Activated CD4-positive, alpha-beta T cell treated with anti-CD3 and anti-CD28 coated beads, Interleukin-2, amount 50 U/mL, for 48 hours (primary cell): ENCODE measurements around the gene PLAGL1.
A peak's percentile ranks its signal among the peaks of the same experiment; 100 is the strongest.

Experiments used
- DNase-seq, 2 experiments: peaks; one replicate each; pipeline ENCODE4 v3.0.0-alpha.2; 2020

Gene PLAGL1

DNA sequence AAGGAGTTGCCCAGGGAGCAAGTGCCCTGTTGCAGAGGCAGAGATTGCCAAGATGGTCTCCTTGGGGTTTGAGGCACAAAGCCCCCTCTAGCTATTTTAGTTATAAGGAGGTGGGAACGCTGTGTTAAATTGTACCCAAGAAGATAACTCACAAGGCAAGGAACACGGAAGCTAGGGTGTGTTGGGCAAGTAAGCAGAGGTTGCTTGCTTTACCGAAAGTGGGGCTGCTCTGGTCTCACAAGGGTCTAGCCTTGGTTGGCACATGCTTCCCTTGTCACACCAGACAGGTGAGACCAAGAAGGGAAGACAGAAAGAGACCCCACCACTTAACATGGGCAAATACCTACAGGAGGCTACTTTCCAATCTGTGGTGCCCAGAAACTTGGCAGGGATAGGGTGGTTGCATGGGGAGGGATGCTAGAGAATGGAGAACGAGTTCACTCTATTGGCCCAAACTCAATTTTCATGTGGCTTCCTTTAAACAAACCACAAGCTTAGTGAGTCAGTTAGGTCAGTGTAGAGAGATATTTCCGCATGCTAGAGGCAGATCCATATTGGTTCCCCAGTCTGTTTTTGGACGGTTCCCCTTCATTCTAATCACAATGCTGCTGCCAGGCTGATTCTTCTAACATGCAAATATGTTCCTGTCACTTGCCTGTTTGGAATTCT lies 42.4 kb downstream of the PLAGL1 start:
- DNase-seq, result no peak

DNA sequence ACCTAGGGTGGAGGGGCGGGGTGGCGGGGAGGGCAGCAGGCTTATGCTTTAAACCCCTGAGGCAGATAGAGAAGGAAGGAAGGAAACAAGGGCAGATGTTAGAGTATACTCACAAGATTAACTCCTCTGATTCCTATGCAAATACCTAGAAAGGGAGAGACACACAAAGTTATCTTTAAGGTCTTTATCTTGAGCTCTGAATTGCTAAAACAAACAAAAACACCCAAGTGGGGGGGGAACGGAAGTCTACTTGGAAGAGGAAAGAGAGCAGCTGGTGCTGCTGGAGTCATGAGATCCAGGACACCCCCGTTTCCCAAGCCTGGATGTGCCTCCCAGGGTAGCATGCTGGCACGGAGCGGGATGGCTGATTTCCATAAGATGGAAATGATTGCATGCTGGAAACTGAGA lies 43.4 kb downstream of the PLAGL1 start:
- DNase-seq, result no peak

DNA sequence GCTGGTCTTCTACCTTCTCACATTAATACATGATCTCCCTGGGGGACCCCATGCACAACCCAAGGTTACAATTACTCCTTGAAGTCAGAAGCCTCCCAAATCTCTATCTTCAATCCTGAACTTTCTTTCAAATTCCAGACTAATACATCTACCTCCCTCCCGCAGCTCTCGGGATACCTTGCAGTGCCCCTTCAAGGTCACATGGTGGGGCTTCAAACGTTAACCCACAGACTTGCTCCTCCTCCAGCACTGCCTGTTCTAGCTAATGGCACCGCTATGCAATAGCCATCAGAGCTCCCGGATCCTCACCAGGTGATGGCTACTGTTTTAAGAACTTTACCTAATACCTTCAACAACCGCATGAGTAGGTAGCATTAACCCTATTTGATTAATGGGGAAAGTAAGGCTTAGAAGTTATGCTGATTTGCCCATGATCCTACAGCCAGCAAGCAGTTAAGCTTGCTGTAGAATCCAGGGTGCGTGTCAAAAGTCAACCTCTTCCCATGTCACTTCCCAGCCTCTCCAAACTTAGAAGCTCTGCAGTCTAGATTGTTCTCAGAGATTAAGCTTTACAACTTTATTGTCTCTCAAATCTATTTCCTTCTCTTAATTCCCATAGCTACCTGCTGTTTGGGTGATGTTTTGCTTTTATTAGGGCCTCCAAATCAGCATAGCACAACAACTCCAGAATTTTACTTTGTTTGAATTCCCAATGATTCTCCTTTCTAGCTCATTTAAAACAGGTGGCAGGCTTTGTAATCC lies 44.7 kb downstream of the PLAGL1 start:
- no peak for DNase-seq

DNA sequence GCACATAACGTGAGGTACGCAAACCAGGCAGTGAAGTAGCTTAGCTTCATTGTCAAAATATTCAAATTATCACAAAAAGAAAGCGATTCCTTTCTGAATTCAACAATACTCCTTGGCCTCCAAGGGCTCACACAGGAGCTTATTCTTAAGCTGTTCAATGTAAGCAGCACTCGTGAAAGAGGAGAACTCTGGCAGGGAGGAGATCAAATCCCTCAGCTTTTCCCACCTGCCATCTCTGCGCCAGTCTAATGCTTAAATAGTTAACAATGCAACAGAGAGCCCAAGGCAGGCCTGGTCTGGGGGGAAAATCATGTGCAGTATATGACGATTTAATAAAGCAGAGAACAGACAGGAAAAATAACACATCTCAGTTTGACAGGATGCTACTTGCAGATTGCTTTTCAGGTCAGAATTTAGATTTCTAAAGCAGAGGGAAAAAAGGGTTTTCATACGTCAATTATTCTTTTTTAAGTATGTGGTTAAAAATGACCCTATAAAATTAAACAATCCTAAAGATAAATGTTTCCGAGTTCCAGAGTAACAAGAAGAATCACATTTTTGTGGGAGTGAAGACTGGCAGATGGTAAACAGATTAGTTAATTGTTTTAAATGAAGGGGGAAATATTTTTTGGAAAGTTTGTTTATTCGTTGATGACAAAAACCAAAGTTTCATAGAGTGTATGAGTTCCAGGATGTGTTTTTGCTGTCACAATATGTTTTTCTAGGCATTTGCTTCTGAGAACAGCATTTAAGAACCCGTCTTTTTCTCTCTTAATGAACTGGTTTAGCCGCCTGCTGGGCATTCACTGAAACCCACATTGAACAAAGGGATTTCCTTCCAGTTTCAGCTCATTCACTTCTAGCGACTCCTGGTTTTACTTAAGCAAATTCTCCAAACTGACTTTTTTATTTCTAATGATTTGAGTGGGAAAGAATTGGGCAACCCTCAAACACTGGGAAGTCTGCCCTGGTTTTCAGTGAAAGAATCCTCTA lies 45.9 kb downstream of the PLAGL1 start:
- DNase-seq, result no peak

DNA sequence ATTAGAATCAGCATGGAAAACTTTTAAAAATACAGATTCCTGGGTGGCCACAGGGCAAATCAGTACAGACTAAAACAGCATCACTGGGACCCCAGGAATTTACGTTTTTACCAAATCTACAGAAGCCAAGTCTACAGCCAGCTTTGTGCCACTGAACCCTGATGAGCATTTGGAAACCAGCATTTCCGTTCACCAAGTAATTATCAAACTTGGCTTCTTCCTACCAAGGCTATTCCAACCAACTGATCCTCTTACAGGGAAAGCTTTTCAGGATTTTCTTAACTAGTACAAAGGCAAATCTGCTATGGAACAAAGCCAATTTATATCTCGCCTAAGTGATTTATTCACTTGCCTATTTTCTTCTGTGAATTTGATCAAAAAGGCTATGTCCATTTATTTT lies 47.0 kb downstream of the PLAGL1 start:
- DNase-seq, result no peak

DNA sequence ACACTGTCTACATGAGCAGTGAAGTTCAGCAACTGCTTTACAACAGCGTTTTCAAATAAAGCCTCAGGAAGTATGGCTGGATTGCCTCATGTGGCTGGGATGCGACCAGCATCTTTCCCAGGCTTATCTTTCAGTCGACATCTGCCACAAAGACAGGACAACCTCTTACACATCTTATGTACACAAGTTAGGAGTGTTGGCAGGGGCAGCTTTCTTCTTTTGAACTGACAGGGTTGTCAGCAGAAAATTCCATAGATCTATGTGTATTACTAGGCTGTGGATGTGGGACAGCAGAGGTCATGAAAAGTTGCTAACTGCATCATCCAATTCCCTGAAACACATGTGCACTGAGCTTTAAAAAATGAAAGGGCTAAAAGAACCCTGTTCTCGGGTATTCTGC lies 48.1 kb downstream of the PLAGL1 start:
- no peak for DNase-seq

DNA sequence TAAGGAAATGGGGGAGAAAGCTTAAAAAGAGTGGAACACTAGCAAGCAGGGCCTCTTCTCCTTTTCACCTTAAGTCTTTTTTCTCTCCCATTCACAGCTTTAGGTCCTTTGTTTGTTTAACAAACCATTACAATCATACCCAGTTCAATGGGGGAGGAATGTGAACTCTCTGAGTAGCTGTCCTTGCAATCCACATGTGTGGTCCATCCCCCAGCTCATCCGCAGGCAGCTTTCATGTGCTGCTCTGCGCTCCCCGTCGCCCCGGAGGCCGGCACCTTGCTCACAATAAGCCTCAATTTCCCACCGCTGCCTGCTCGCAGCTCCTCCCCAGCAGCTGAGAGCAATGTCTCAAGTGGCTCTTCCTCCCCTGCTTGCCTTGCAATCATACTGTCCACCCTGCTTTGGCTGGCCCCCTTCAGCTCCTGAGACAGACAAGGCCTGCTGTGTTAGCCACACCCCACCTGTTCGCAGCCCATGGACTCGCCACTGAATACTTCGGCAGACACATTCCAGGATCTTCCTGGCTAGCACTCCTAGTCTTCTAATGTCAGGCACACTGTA lies 49.1 kb downstream of the PLAGL1 start:
- no peak for DNase-seq

DNA sequence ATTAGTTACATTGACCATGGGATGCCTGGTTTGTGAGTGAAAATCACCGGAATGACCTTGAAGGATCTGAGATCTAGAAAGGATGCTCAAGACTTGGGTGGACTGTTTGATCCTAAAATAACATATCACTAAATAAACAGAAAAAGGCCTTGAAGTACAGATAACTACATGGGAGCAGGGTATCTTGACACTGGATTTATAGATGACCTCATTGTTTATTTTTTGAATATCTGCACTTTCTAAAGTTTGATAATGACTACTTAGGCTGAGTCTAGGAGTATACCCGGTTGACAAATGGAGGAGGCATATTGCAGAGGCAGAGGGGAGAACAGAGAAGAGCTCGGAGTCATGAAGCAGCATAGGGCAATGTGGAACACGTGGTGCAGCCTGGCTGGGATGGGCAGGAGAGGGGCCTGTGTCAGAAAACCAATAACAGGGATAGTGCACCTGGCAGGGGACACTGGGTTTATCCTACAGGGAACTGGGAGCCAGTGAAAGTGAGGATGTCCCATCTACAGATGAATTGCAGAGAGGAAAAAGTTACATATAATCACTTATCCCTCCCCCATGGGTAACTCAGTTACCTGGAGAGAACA lies 50.3 kb downstream of the PLAGL1 start:
- no peak for DNase-seq

DNA sequence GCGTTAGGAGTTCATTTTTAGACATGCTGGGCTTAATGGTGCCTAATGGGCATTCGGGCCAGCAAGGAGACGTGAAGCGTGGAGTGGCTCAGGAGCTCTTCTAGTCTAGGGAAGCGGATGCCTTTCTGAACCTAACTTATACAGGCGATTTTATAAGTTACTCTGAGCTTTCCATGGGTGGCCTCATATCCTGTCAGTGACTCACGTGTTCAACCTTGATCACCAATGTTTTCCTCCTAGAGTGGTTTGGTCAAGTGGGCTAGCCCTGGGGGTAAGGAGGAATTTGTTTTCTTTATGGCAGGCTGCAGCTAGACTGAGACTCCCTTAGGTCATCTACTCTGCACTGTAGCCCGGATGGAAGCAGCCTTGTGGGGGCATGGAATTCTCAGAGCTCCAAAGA lies 52.1 kb downstream of the PLAGL1 start:
- no peak for DNase-seq

DNA sequence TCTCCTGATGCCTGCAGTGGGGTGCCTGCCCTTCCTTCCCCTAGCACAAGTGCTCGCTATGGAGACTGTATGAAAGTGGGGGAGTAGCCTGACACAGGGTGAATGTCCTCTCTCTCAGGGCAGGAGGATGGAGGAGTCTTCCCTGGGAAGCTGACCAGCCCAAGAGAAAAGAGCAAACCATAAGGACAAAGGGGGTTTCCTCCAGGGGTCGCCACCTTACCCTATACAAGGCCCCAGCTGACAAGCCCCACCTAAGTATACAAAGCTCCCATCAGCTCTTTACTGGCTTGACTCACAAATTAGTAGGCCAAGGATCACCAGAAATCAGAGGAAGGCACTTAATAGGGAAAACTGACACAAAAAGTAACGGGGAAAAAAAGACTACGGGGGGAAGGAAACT lies 54.1 kb downstream of the PLAGL1 start:
- no peak for DNase-seq

DNA sequence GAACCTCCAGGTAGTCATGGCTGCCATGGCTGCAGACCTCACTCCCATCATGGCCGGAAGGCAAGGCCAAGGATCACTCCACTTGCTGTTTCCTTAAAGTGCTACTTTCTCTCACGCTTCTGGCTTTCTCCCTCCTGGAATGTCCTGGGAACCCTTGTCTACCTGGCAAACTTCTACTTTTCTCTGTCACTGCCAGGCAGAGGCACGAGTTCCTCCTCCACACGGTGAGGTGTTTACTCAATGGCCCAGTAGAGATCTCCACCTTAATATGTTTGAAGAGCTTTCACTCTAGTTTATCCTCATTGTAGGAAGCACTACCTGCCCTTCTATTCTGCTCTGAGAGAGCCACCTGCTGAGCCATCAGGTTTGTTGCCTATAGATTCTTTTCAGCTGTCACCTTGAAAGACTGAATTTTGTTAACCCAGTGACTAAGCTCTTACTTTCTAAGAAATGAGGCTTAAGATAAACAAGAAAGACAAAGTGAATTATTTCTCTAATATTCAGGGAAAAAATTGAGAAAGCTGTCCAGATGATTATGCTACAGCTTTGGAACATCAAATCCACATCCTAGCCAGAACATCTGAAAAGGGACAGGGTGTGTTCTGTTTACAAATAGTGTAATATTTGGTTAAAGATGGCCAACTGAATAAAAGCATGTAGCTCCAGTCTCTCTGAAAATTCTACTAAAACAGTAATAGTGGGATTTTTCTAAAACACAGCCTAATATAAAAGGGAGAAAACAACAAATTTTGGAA lies 54.9 kb downstream of the PLAGL1 start:
- DNase-seq, result no peak

DNA sequence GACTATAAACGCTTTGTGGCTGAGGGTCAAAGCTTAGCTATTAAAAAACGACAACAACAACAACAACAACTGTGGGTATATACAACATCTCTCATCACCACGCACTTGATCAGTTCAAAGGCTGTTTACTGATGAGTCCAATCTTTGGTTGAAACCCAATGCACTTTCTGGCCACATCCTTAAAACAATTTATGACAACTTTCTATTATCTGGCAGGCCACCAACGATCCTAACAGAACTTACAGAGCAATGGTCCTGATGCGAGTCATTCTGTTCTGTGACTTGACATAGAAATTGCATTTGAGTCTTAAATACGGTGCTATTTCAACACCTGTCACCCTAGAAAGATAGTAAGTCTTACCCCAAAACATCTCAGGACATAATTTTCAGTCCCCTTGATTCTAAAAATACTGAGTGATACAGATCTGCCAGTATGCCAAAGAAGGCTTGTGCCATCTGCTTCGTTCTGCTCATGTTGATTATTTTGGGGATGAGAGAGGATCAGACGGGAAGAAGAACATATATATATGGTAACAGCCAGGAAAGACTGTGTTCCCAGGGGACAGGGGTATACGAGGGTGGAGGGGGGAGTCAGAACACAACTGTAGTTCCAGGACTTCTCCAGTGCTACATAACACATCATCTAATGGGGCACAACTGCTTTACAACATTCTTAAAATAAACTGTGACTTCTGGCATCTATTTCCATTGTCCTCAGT lies 55.8 kb downstream of the PLAGL1 start:
- no peak for DNase-seq

DNA sequence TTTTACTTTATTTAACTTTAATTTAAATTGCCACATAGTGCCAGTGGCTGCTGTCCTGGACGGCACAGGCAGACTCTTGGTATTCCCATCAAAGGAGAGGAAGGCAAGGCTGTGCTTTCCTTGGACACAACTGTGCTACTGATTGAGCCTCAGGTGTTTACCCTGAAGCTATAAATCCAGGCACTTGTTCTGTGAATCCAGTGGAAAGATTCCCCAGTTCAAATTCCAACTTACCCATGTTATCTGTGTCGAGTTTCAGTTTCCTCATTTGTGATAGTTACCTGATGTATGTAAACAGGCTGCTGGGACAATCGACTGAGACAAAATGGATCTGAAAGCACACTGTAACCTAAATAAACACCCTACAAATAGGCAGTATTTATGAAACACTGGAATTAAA lies 57.2 kb downstream of the PLAGL1 start:
- DNase-seq, result no peak

DNA sequence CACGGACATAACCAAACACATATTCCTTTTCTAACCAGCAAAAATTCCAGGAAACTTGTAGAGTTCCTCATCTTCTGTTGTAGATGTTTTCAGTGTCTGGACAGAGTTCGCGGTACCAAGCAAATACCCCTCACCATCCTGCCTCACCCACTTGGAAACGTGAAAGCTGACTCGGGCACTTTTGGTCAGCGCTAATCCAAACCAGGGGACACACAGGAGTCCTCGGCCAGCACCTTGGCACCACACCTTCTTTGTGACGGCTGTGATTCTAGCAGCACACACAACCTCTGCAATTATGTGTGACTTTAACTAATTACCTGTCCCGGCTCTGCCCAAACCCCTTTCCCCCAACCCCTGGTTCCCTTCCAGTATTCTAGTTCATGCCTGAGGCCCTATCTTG lies 58.1 kb downstream of the PLAGL1 start:
- no peak for DNase-seq

DNA sequence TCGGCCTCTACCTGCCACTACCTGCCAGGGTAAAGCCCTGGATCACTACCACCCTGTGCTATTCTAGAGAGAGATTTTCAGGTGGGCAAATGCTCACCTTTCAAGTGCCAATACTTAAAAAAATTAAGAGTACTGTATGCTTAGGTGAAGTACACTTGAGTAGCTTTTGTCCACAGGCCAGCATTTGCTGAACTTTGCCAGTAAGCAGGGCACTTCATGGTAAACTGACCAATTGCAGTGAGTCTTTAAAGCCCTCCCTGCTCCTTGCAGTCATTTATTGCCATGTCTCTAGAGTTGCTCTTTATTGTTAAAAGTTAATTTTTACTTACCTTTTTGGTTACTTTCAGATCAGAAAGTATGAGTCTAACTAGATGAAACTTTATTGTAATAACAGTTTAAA lies 58.5 kb downstream of the PLAGL1 start:
- DNase-seq, result no peak

DNA sequence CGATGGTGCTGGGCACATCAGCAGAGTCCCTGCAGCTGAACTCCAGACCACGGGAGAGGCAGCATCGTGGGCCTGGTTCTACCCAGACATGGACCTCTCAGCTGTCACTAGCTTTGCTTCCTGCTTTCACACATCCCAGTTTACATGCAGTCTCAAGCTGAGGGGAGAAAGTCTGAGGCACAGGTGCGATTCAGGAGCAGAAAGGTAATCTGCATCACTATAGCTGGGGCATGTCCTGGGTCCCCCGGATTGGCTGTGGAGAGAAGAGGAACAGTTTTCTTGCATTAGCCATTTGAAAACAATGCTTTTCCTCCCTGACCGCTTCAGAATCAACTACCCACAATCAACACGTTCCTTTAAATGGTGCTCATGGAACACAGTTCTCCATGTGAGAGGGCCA lies 59.9 kb downstream of the PLAGL1 start:
- no peak for DNase-seq

DNA sequence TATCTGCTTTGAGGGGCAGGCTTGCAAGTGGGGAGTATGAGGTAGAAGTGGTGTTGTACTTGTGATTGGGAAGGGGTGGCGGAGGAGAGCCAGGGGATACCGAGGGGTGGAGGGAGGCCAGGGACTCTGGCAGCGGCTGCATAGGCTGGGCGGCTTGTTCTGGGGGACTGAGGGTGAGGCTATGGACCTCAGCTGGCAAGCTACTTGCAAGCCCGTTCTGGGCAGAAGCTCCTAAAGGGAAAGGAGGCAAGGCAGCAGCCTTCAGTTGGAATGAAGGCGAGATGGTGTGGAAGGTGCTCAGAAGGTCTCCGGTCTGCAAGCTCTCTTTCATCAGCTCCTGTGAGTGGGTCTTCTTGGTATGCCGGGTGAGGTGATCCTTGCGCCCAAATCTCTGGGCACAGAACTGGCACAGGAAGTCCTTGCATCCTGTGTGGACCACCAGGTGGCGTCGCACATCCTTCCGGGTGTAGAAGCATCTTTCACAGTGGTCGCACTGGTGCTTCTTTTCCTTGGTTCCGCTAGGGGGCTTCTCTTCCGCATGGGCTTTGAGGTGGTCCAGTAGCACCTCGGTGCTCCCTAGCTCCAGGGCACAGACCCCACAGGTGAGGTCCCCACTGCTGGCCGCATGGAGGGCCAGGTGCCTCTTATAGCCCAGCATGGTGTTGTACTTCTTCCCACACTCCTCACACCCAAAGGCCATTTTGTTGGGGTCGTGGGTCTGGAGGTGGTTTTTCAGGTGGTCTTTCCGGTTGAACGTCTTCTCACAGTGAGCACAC lies 66.0 kb downstream of the PLAGL1 start:
- DNase-seq, result peak; percentile 70

DNA sequence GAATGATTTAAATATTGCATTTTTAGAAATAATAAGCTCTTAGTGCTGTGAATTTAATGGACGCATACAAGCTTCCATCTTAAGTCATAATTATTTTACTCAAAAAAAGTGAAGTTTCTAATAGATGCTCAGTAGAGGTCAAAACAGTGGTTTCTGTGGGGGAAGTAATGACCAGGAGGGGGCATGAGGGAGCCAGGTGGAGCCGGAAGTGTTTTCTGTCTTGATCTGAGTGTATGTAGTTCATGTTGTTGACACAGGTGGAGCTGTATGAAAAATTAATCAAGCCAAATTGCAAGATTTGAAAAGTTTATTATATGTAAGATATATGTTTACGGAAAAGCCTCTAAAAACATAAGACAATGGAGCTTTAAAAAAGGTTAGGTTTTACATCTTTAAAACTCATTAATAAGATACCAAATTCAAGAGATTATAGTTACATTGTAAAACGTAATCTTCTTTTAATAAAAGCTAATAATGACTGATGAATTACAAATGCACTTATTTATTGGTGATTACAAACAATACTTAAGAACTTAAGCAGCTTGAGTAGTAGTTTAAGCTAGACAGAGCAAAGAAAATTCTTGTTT lies 68.0 kb downstream of the PLAGL1 start:
- DNase-seq, result peak; percentile 45 to 63

DNA sequence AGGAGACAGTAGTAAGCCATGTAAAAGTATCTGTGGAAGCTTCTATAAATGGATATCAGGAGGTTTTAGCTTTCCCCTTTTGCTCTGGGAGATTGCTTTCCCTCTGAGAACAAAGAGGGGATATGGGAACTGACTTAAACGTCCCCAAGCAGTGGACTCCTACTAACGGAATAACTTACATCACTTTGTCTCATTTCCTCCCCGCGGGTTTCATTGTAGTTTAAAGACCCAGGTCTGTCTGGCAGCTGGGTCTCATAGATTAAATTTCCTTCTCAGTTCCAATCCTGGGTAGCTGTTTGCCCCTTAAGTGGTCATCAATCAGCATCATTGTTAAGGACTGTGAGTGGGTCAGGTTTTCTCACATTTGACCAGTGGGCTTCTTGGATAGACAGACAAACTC lies 68.7 kb downstream of the PLAGL1 start:
- DNase-seq, result no peak

DNA sequence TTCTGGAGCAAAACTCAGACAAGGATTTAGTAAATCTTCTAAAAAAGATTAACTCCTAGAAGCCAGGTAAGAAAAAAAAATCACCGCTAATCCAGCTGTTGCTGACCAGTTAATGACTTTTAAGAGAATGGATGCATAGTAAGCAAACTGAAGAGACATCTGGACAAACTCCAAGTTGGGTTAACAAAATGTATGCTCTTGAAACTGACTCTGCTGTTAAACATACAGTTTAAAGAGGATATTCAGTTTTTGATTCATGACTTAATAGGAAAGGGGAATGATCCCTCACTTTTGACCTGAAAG lies 70.4 kb downstream of the PLAGL1 start:
- DNase-seq, result no peak
